Cerebellar cortex (tissue), 1 donor: ENCODE results near the gene MPP3.
A peak's percentile ranks its signal among the peaks of the same experiment; 100 is the strongest.
"Not testable (repeated sequence)": the region's sequence is repeated elsewhere in the genome, so short reads cannot be mapped to it uniquely, and the experiment has no call there.

Source experiments
- DNase-seq: peaks from one replicate; pipeline ENCODE4 v3.0.0-alpha.2; 2015; ENCODE audit warnings: low spot score

Gene MPP3

GRCh38 chr17:43832976-43833829 lies at the start of gene MPP3:
TSS of gene MPP3 (minus strand) at chr17:43833146. CDS start at chr17:43831906, 1,240 bp downstream.
- DNase-seq: peak; percentile 70

- DNase-seq: no peak
Measured at GRCh38 chr17:43881758-43882505, 49.0 kb upstream of the MPP3 start.

DNA sequence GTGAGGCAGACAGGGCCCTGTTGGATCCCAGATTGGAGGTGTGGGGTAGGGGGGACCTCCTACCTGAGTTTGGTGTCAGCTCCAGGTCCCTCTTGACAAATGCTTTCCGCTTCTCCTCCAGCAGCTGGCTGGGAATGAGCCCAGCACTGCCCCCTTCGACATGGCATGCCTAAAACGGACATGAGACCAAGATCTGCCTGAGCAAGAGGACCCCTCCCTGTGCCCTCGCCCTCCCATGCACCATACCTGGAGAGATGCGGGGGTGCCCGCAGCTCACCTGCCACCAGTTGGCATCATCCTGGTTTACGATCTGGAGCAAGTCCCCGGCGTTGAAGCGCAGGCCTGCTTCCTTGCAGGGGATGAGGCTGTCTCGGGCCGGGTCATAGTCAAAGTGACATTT lies 48.2 kb upstream of the MPP3 start:
- DNase-seq: no peak

GRCh38 chr17:43880420-43880991 lies 47.6 kb upstream of the MPP3 start:
- DNase-seq: peak; percentile 36

- DNase-seq: no peak
Measured at GRCh38 chr17:43879723-43880419, 46.9 kb upstream of the MPP3 start.

DNA sequence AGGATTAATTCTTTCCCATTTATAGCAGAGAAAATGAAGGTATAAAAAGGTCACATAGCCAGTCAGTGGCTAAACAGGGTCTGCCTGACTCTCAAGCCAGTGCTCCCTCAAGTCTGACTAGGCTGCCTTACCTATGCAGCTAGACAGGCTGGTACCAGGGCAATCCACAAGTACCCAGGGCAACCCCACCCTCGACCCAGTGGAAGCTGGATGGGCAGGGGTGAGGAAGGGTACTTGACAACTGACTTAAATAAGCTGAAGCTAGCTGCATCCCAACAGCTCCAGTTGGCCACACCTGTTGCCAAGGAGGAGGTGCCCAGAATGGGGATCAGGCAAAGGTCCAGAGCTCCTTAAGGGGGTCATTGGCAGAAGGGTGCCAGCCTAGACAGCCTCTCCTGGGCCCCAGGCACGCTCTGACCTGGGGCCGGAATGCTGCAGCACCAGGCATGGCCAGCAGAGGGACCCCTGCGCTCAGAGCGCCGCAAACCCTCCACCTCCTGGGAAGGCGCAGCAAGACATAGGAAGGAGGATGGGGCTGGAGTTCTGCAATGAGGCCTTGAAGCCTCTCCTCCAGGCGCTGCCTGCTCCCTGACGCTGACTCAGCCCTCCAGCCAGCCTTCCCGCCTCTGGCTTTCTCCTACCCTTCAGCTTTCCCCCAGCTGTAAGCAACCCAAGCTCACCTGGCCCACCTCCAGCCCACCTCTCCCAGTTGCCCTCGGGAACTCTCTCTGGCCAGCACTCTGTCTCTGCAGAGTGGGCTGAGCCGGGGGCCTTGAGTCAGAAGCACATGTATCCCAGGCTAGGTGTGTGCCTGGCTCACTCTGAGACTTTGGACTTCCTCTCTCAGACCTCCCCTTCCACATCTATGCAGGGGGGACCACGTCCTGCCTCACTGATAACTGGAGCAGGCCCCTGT lies 45.6 kb upstream of the MPP3 start:
- peak; percentile 81 for DNase-seq

GRCh38 chr17:43877451-43878155 lies 44.7 kb upstream of the MPP3 start:
- DNase-seq: no peak

DNA sequence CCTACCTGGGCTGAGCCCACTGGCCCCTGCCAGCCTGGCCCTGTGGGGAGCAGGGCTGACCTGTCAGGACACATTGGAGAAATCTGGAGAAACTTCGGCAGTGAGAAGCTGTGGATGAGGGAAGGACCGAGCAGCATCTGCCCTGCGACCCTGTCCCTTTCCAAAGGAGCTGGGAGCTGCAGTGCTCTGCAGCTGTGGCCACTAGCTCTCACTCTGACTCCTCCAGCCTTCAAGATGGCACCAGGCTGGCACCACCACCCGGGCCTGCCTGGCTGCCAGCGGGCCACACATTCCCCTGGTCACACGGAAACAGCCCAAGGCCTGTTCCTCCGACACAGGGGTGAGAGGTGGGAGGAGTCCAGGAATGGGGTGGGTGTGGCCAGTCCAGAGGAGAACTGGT lies 44.1 kb upstream of the MPP3 start:
- DNase-seq: no peak

DNA sequence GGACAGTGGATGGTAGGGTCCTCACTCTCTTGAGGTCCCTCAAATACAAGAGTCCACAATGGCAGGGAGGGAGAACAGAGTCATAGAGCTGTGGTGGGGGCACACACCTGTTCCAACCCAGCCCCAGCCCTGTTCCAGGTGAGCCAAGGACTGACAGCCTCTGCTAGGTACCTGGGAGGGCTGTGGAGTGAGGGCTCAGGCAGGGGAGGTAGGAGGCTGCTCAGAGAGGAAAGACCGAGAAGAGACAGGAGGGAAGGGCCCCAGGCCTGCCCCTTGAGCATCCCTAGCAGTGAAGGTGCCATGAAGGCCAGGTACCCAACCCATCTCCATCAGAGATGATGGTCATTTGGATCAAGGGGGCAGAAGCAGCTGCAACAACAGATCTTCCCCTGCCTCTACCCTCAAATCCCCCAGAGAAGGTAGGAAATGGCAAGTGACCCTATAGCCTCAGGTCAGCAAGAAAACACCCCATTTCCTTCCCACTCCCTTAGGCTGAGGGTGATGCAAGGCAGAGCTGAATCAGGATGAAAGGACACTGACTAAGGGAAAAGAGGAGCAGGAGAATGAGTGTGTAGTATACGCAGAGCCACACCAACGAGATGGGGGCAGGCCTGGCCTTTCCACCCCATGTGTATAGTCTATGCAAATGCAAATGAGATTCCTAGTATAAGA lies 42.7 kb upstream of the MPP3 start:
- DNase-seq: no peak

DNA sequence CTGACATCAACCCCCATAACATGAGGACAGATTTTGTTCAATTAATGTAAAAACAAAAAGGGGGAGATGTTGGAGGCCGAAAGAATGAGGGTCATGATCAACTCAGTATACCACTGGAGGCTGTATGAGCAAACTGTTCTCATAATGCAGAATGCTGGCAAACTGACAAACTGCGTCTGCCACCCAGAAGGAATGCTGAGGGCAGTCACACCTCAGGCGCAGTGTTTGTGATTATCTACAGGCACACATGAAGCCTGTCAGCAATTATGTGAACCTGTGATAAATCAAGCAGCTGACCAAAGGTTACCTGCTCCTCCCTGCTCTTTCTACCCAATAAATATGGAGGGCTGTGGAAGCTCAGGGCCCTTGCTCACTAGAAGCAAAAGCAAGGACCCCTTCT lies 41.3 kb upstream of the MPP3 start:
- DNase-seq: no peak

GRCh38 chr17:43873815-43874214 lies 40.9 kb upstream of the MPP3 start:
- DNase-seq: no peak

- no peak for DNase-seq
Measured at GRCh38 chr17:43873091-43873490, 40.1 kb upstream of the MPP3 start.

DNA sequence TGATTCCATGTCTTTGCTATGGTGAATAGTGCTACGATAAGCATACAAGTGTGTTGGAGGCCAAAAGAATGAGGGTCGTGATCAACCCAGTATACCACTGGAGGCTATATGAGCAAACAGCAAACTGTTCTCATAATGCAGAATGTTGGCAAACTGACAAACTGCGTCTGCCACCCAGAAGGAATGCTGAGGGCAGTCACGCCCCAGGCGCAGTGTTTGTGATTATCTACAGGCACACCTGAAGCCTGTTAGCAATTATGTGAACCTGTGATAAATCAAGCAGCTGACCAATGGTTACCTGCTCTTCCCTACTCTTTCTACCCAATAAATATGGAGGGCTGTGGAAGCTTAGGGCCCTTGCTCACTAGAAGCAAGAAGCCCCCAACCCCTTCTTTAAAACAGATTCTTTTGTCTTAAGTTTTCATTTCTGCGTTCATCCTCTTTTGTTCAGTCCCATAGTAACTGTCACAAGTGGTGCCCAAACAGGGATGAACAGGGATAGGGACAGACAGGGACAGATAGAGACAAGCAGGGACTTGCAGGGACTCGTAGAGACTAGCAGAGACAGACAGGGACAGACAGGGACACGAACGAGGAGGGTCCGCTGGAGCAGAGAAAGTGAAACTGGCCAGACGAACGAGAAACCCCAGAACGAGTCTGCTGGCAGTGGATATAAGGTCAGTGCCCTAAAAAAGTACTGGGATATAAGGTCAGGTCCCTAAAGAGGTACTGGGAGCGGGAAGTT lies 39.2 kb upstream of the MPP3 start:
- no peak for DNase-seq

DNA sequence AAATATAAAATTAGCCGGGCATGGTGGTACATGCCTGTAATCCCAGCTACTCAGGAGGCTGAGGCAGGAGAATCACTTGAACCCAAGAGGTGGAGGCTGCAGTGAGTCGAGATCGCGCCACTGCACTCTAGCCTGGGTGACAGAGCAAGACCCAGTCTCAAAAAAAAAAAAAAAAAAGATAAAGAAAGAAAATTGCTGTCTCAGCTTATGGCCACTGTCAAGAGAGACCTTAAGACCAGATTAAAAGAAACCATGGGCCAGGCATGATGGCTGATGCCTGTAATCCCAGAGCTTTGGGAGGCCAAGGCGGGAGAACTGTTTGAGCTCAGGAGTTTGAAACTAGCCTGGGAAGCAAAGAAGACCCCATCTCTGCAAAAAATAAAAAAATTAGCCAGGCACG lies 36.1 kb upstream of the MPP3 start:
- not testable (repeated sequence) for DNase-seq

DNA sequence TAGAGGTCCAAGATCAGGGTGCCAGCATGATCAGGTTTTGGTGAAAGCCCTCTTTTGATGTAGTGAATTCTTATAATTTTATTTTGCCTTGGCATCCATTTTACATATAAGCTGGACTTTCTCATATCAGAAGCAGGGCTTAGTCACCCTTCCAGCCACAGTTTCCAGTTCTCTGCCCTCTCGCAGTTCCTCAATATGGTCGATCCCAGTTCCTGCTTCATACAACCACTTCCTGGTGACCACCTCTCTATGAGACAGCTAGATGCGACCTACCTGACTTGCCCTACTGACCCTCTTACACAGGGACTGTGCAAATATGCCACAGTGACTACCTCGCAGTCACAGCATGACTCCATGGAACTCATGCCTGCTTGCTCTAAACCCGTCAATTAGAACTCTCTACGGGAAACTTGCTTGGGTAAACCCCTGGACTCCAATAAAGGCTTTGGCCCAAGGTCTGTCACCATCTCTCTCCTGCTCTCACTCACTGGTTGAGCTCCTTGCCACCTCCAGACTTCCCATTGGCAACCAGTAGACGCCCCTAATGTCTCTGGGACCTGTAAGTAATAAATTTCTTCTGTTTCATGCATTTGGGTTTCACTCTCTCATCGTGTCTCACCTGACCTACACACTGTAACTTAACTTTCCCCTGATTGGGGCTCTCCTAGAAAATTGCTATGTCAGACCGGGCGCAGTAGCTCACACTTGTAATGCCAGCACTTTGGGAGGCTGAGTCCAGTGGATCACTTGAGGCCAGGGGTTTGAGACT lies 35.5 kb upstream of the MPP3 start:
- DNase-seq: no peak

DNA sequence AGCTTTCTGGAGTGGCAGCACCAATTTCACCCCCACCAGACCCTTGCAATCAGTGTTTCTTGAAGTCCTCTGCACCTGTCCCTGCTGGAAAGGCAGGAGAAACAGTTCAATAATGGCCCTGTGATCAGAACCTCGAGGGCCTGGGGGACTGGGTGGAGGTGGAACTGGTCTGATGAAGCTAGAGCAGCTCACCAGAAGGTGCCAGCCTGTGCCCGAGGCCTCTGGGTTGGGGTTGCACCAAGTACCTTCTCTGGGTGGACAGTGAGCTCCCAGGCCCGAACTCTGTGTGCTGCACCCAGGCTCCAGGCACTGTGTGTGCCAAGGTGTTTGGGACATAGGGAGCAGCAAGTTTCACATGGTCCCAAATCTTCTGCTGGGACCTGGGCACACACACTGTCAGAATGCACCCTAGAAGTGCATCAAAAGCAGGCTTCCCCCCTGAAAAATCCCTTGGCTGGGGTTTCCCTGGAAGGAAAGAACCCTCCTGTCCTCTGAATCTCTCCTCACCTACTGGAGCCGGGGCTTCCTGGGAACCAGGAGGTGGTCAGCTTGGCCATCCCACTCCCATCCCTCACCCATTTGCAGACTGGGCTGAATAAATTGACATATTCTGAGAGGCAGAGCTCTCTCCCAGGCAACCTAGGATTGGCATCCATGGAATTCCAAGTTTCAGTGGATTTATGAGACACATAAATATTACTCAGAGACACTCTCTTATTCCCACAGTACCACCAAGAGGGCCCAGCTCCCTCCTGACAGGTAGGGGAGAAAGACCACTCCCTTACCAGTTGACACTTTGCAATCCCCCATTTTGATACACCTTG lies 31.4 kb upstream of the MPP3 start:
- no peak for DNase-seq

DNA sequence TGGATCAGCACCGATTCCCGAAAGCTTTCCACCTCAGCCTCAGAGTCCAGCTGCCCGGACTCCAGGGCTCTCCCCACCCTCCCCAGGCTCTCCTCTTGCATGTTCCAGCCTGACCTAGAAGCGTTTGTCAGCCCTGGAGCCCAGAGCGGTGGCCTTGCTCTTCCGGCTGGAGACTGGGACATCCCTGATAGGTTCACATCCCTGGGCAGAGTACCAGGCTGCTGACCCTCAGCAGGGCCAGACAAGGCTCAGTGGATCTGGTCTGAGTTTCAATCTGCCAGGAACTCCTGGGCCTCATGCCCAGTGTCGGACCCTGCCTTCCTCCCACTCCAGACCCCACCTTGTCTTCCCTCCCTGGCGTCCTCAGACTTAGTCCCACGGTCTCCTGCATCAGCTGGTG lies 29.0 kb upstream of the MPP3 start:
- no peak for DNase-seq
